GM12878 (cell line): ENCODE results near the gene ADGRL3. TPM values are rescaled to one million over a fixed set of nuclear protein-coding genes. Genes with fewer than 3 reads are reported as not detected.

ENCODE experiments used
- ATAC-seq: fragments of 200-7000 bp; cut with Tn5 transposase; 3 replicates; pipeline ENCODE4 v1.9.1; 2020; ENCODE audit warnings: mild to moderate bottlenecking, moderate library complexity
- BruUV-seq: library from RNA; stranded (reverse); fragments of 400-500 nt; replicated peaks from 2 replicates; lab custom pipeline; 2021; lab: Mats Ljungman, UMichigan
- CTCF ChIA-PET: fragments of 300-600 bp; sonication (Branson Sonifier 250); formaldehyde crosslinking; extraction: SDS; loops from one replicate; lab custom pipeline; 2021; ENCODE audit warnings: inconsistent platforms; lab: Yijun Ruan, JAX
- POLR2A ChIA-PET: fragments of 350-600 bp; formaldehyde crosslinking; extraction: SDS; loops from one replicate; lab custom pipeline; 2021; ENCODE audit warnings: inconsistent platforms; lab: Charles Lee
- RAD21 ChIA-PET: fragments of 300-600 bp; sonication (Branson Sonifier 250); formaldehyde crosslinking; loops from one replicate; lab custom pipeline; 2023; ENCODE audit warnings: antibody characterized with exemption; ENCODE audit not compliant: unreplicated experiment; lab: Charles Lee
- SMC1A ChIA-PET: fragments of 300-600 bp; sonication (Branson Sonifier 250); formaldehyde crosslinking; loops from one replicate; lab custom pipeline; 2023; ENCODE audit not compliant: unreplicated experiment, uncharacterized antibody; lab: Charles Lee
- DNase-seq: peaks from one replicate; pipeline ENCODE4 v3.0.0-alpha.2; 2011; ENCODE audit warnings: low read depth, low spot score
- FAIRE-seq: peaks from 3 replicates; lab custom pipeline; 2011; peaks lifted over from hg19 to GRCh38; lab: Jason Lieb, UNC
- H2AFZ ChIP-seq: 2 replicates; pipeline ENCODE4 v1.6.0; 2011; ENCODE audit warnings: low read depth, low read length, control low read depth; ENCODE audit not compliant: control insufficient read depth
- H3K27ac ChIP-seq: 2 replicates; pipeline ENCODE4 v1.5.1; 2011; ENCODE audit warnings: control low read depth; ENCODE audit not compliant: control insufficient read depth, insufficient read depth
- H3K27me3 ChIP-seq, 2 experiments: replicated peaks in 1 of 2; 2 replicates each; pipeline versions ENCODE4 v1.6.0 to v1.6.1; 2011; ENCODE audit warnings: low read length in 1 of 2; ENCODE audit not compliant: control insufficient read depth in 2 of 2, insufficient read depth in 2 of 2
- H3K36me3 ChIP-seq, 2 experiments: 2 replicates each; pipeline ENCODE4 v1.5.1; 2011; ENCODE audit warnings: low read length in 1 of 2; ENCODE audit not compliant: control insufficient read depth in 2 of 2, insufficient read depth in 2 of 2
- H3K4me1 ChIP-seq: 2 replicates; pipeline ENCODE4 v1.6.1; 2011; ENCODE audit warnings: mild to moderate bottlenecking, low read length, moderate library complexity, mixed read lengths; ENCODE audit not compliant: control insufficient read depth, insufficient read depth
- H3K4me2 ChIP-seq: 2 replicates; pipeline ENCODE4 v1.6.0; 2011; ENCODE audit warnings: control low read depth; ENCODE audit not compliant: control insufficient read depth, insufficient read depth
- H3K4me3 ChIP-seq: fragments of 200-600 bp; sonication (generic); 2 replicates; pipeline ENCODE4 v1.5.1; 2016
- H3K79me2 ChIP-seq: 2 replicates; pipeline ENCODE4 v1.6.0; 2011; ENCODE audit warnings: low read length; ENCODE audit not compliant: control insufficient read depth, insufficient read depth
- H3K9ac ChIP-seq: 2 replicates; pipeline ENCODE4 v1.8.0; 2011; ENCODE audit warnings: low read length, control low read depth, mixed read lengths; ENCODE audit not compliant: control insufficient read depth, insufficient read depth
- H3K9me3 ChIP-seq: replicated peaks from 3 replicates; pipeline ENCODE4 v1.5.1; 2011; ENCODE audit warnings: mild to moderate bottlenecking, low read length; ENCODE audit not compliant: control insufficient read depth, insufficient read depth
- H4K20me1 ChIP-seq: 2 replicates; pipeline ENCODE4 v1.6.0; 2011; ENCODE audit not compliant: control insufficient read depth, insufficient read depth
- BCL3 ChIP-seq: IDR thresholded peaks from 2 replicates; pipeline ENCODE4 v1.6.1; 2011; ENCODE audit warnings: borderline replicate concordance, low read depth, mild to moderate bottlenecking, moderate library complexity, low read length; ENCODE audit not compliant: insufficient read depth, poor library complexity, severe bottlenecking
- ELK1 ChIP-seq: IDR thresholded peaks from 2 replicates; pipeline ENCODE4 v1.6.1; 2012; ENCODE audit warnings: low read depth, low read length, improper control_type of control experiment
- FOXK2 ChIP-seq: fragments of 450-650 bp; IDR thresholded peaks from 2 replicates; pipeline ENCODE4 v1.6.1; 2017; ENCODE audit warnings: mild to moderate bottlenecking, moderate library complexity
- IRF5 ChIP-seq: fragments of 450-650 bp; IDR thresholded peaks from 2 replicates; pipeline ENCODE4 v1.6.1; 2017; ENCODE audit warnings: borderline replicate concordance
- MTA2 ChIP-seq: fragments of 450-650 bp; IDR thresholded peaks from 2 replicates; pipeline ENCODE4 v1.6.1; 2016; ENCODE audit warnings: low read depth, mild to moderate bottlenecking, moderate library complexity
- PKNOX1 ChIP-seq: fragments of 450-650 bp; IDR thresholded peaks from 2 replicates; pipeline ENCODE4 v1.6.1; 2016; ENCODE audit warnings: mild to moderate bottlenecking
- POLR2A ChIP-seq: IDR thresholded peaks from 2 replicates; pipeline ENCODE4 v1.6.1; 2011; ENCODE audit warnings: low read depth, mild to moderate bottlenecking, low read length
- RFX5 ChIP-seq: IDR thresholded peaks from 2 replicates; pipeline ENCODE4 v1.6.1; 2011; ENCODE audit warnings: low read depth, low read length, improper control_type of control experiment
- SMAD1 ChIP-seq: fragments of 450-650 bp; IDR thresholded peaks from 2 replicates; pipeline ENCODE4 v1.6.1; 2018; ENCODE audit warnings: mild to moderate bottlenecking, low read depth; ENCODE audit not compliant: partially characterized antibody
- TCF12 ChIP-seq: IDR thresholded peaks from 2 replicates; pipeline ENCODE4 v1.6.1; 2011; ENCODE audit warnings: low read depth, mild to moderate bottlenecking, low read length
- WGBS: methylation state at CpG from one replicate; pipeline ENCODE4 v1.1.6; 2016; ENCODE audit warnings: low lambda C conversion rate; ENCODE audit not compliant: insufficient replicate concordance, insufficient coverage; ENCODE audit errors: missing lambda C conversion rate; 5-methylcytosine and 5-hydroxymethylcytosine counted together
- in situ Hi-C: fragments of 300-500 bp; cut with MboI; formaldehyde crosslinking; loops from 9 replicates; pipeline ENCODE4 v1.14.3; 2018; ENCODE audit warnings: mixed read lengths
- intact Hi-C: fragments of 100-400 bp; cut with micrococcal nuclease; formaldehyde crosslinking; loops from one replicate; pipeline ENCODE4 v1.14.2; 2022; ENCODE audit not compliant: unreplicated experiment
- polyA plus RNA-seq, 11 experiments: library from polyadenylated mRNA; depleted of rRNA in 4 of 11; unstranded in 6 of 11; stranded (reverse) in 5 of 11; fragments of >200 nt; fragmentation: Nextera tagmentation in 4 of 11; fragmentation: Illumina TruSeq in 1 of 11; extraction: Ambion mirVana in 4 of 11; extraction: Trizol in 1 of 11; gene quantifications; 1 replicate in 1 of 11; 2 replicates in 10 of 11; pipeline versions ENCODE4 v1.2.1 to v1.2.3, GENCODE V29; 2011 to 2016; ENCODE audit warnings: inconsistent platforms in 2 of 11, missing spikeins in 2 of 11, low read depth in 1 of 11
- total RNA-seq, 4 experiments: library from RNA; depleted of rRNA in 3 of 4; stranded (reverse); fragments of >200 nt in 3 of 4; fragmentation: Illumina TruSeq in 1 of 4; extraction: Trizol in 1 of 4; gene quantifications; 2 replicates each; pipeline versions ENCODE4 v1.2.1 to v1.2.3, GENCODE V29; 2013 to 2021

ADGRL3 gene
- total and polyA plus RNA-seq, 10 of the 15 experiments (the other 5 are each of a cell fraction or from before 2014, with no cell fraction given), result 1.1 TPM; not detected in 9

- Histone ChIP-seq H3K79me2 (no peaks in the 10 kb centered on the region), H2AFZ (no peak overlapping the region), H3K4me3 (no peak overlapping the region), H3K4me2 (no peak overlapping the region), H3K9ac (no peak overlapping the region), H3K9me3 (no peaks in the 10 kb centered on the region), H4K20me1 (no peaks in the 10 kb centered on the region), H3K27me3 (no peaks in the 10 kb centered on the region; a peak in 1 of 4 replicates), H3K4me1 (no peaks in the 10 kb centered on the region), H3K36me3 (no peaks in the 10 kb centered on the region)
- 4% methylated on average over 1 of the region's 1 CpG for WGBS
- ATAC-seq, result no peak
- intact Hi-C loops (no loop called here), in situ Hi-C loops (no loop called here)
- DNase-seq, result no peak
- no peak for FAIRE-seq
- ChIA-PET POLR2A (no interaction called here), CTCF (interaction anchor here (1.4 to 4.8 kb wide), 4 partner anchors 12 to 50 kb away, joined by 4 to 38 read pairs (median 5); no protein-coding TSS in a partner anchor), RAD21 (interaction anchor here (0.8 to 1.6 kb wide), 6 partner anchors 13 to 530 kb away, joined by 3 to 5 read pairs (median 3); no protein-coding TSS in a partner anchor), SMC1A (interaction anchor here (0.7 to 2.5 kb wide), 12 partner anchors 10 to 192 kb away, joined by 3 to 16 read pairs (median 3); no protein-coding TSS in a partner anchor)
- BruUV-seq, result no TSS peak
- no peak for TF ChIP-seq PKNOX1
- 0 out of 2 replicates have a peak, but pooled peaks have one; percentile 35 for TF ChIP-seq MTA2
- TF ChIP-seq, all 136 proteins: peak for 1
- no peak overlapping the region for H3K27ac ChIP-seq
Observed at GRCh38 chr4:61933527-61933926, 733.4 kb downstream of the ADGRL3 start.

- H3K9me3 ChIP-seq, result no peaks in the 10 kb centered on the region
- no TSS peak for BruUV-seq
- FAIRE-seq (no peak), DNase-seq (no peak)
- H3K9ac ChIP-seq, result no peak overlapping the region
- intact Hi-C loops, result no loop called here
- no peaks in the 10 kb centered on the region; a peak in 1 of 4 replicates for H3K27me3 ChIP-seq
- POLR2A ChIA-PET, result no interaction called here
- no peaks in the 10 kb centered on the region for H3K4me1 ChIP-seq
- H3K36me3 ChIP-seq, result no peaks in the 10 kb centered on the region
- no peak overlapping the region for H3K27ac ChIP-seq
- no peak overlapping the region for H2AFZ ChIP-seq
- TF ChIP-seq FOXK2 (no peak), BCL3 (no peak), TCF12 (no peak), POLR2A (no peak), SMAD1 (no peak), IRF5 (no peak), ELK1 (no peak), RFX5 (no peak)
- TF ChIP-seq, all 136 proteins: peak for 0
- Histone ChIP-seq H4K20me1 (no peaks in the 10 kb centered on the region), H3K4me2 (no peak overlapping the region), H3K4me3 (no peak overlapping the region), H3K79me2 (no peaks in the 10 kb centered on the region)
- no peak for ATAC-seq
- CTCF ChIA-PET, result interaction anchor here (0.6 to 4.8 kb wide), 3 partner anchors 13 to 526 kb away, joined by 3 to 38 read pairs (median 4); no protein-coding TSS in a partner anchor
- in situ Hi-C loops, result no loop called here
- SMC1A ChIA-PET, result interaction anchor here (0.7 to 1.9 kb wide), 7 partner anchors 10 to 193 kb away, joined by 3 to 10 read pairs (median 3); no protein-coding TSS in a partner anchor
- RAD21 ChIA-PET, result interaction anchor here (0.8 kb wide), 1 partner anchor 531 kb away, joined by 3 read pairs; no protein-coding TSS in a partner anchor
Observed at GRCh38 chr4:61934198-61934597, 734.1 kb downstream of the ADGRL3 start.
